Measurements from ENCODE around the gene LONRF2. TPM values are rescaled to one million over a fixed set of nuclear protein-coding genes. Genes with fewer than 3 reads are reported as not detected.

Gene LONRF2
- total and polyA plus RNA-seq, 2 donors from 2014 or later, result 1.1 to 6.3 TPM

- TF ChIP-seq, protein P1, sequence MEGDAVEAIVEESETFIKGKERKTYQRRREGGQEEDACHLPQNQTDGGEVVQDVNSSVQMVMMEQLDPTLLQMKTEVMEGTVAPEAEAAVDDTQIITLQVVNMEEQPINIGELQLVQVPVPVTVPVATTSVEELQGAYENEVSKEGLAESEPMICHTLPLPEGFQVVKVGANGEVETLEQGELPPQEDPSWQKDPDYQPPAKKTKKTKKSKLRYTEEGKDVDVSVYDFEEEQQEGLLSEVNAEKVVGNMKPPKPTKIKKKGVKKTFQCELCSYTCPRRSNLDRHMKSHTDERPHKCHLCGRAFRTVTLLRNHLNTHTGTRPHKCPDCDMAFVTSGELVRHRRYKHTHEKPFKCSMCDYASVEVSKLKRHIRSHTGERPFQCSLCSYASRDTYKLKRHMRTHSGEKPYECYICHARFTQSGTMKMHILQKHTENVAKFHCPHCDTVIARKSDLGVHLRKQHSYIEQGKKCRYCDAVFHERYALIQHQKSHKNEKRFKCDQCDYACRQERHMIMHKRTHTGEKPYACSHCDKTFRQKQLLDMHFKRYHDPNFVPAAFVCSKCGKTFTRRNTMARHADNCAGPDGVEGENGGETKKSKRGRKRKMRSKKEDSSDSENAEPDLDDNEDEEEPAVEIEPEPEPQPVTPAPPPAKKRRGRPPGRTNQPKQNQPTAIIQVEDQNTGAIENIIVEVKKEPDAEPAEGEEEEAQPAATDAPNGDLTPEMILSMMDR (IDR thresholded peaks at IDR 0.05; ENCODE audit: borderline replicate concordance, extremely low read depth, insufficient read depth), result no peak
- Histone ChIP-seq H3K9me3 (ENCODE audit: control insufficient read depth in 2 of 3, insufficient read depth in 1 of 3, low read length in 3 of 3) (no peaks in the 10 kb centered on the region), H3K36me3 (ENCODE audit: control insufficient read depth in 2 of 3, insufficient read depth in 3 of 3, low read length in 3 of 3) (peaks cover 0 to 12% (median 3%) of the 10 kb centered on the region in 3 donors), H3K27me3 (ENCODE audit: control insufficient read depth, insufficient read depth, low read length) (no peaks in the 10 kb centered on the region), H3K9ac (ENCODE audit: low read length in 3 of 3) (no peak overlapping the region), H3K27ac (ENCODE audit: low read depth in 2 of 2, low read length in 2 of 2) (no peak overlapping the region), H3K4me3 (ENCODE audit: low read length in 3 of 3) (no peak overlapping the region), H3K4me1 (ENCODE audit: control insufficient read depth in 2 of 3, insufficient read depth in 2 of 3, low read depth in 1 of 3, low read length in 3 of 3) (peaks cover 0 to 5% (median 4%) of the 10 kb centered on the region in 3 donors)
- FAIRE-seq, result no peak
- DNase-seq, result no peak
- intact Hi-C loops (cut with DNase I), result no loop called here
Measured at GRCh38 chr2:100289020-100289419, 33.3 kb downstream of the LONRF2 start.

GRCh38 chr2:100286318-100286717, 36.0 kb downstream of the LONRF2 start:
- FAIRE-seq, result no peak
- intact Hi-C loops (cut with DNase I), result no loop called here
- H3K9me3 ChIP-seq (ENCODE audit: control insufficient read depth in 2 of 3, insufficient read depth in 1 of 3, low read length in 3 of 3), result no peaks in the 10 kb centered on the region
- H3K27me3 ChIP-seq (ENCODE audit: control insufficient read depth, insufficient read depth, low read length), result no peaks in the 10 kb centered on the region
- peaks cover 0 to 12% (median 3%) of the 10 kb centered on the region in 3 donors for H3K36me3 ChIP-seq (ENCODE audit: control insufficient read depth in 2 of 3, insufficient read depth in 3 of 3, low read length in 3 of 3)
- H3K4me1 ChIP-seq (ENCODE audit: control insufficient read depth in 2 of 3, insufficient read depth in 2 of 3, low read depth in 1 of 3, low read length in 3 of 3), result peaks cover 0 to 5% (median 4%) of the 10 kb centered on the region in 3 donors
- TF ChIP-seq, protein P1 (IDR thresholded peaks at IDR 0.05; ENCODE audit: borderline replicate concordance, extremely low read depth, insufficient read depth), result no peak
- H3K27ac ChIP-seq (ENCODE audit: low read depth in 2 of 2, low read length in 2 of 2), result no peak overlapping the region
- no peak overlapping the region for H3K4me3 ChIP-seq (ENCODE audit: low read length in 3 of 3)
- no peak for DNase-seq
- H3K9ac ChIP-seq (ENCODE audit: low read length in 3 of 3), result no peak overlapping the region

- H3K36me3 ChIP-seq (ENCODE audit: control insufficient read depth in 2 of 3, insufficient read depth in 3 of 3, low read length in 3 of 3), result peaks cover 0 to 10% (median 3%) of the 10 kb centered on the region in 3 donors
- H3K4me1 ChIP-seq (ENCODE audit: control insufficient read depth in 2 of 3, insufficient read depth in 2 of 3, low read depth in 1 of 3, low read length in 3 of 3), result peaks cover 0 to 5% (median 4%) of the 10 kb centered on the region in 3 donors
- no peaks in the 10 kb centered on the region for H3K27me3 ChIP-seq (ENCODE audit: control insufficient read depth, insufficient read depth, low read length)
- intact Hi-C loops (cut with DNase I), result no loop called here
- FAIRE-seq (no peak), DNase-seq (peak in 3 of 5 donors; percentile 26 to 67 (median 60))
- H3K9ac ChIP-seq (ENCODE audit: low read length in 3 of 3), result no peak overlapping the region
- no peaks in the 10 kb centered on the region for H3K9me3 ChIP-seq (ENCODE audit: control insufficient read depth in 2 of 3, insufficient read depth in 1 of 3, low read length in 3 of 3)
- H3K4me3 ChIP-seq (ENCODE audit: low read length in 3 of 3), result no peak overlapping the region
- TF ChIP-seq, protein P1 (IDR thresholded peaks at IDR 0.05; ENCODE audit: borderline replicate concordance, extremely low read depth, insufficient read depth), result no peak
- no peak overlapping the region for H3K27ac ChIP-seq (ENCODE audit: low read depth in 2 of 2, low read length in 2 of 2)
Measured at GRCh38 chr2:100285691-100286090, 36.6 kb downstream of the LONRF2 start.

GRCh38 chr2:100285011-100285410, 37.3 kb downstream of the LONRF2 start:
- DNase-seq, result no peak
- no peak for FAIRE-seq
- no peak overlapping the region for H3K4me3 ChIP-seq (ENCODE audit: low read length in 3 of 3)
- H3K9ac ChIP-seq (ENCODE audit: low read length in 3 of 3), result no peak overlapping the region
- H3K27ac ChIP-seq (ENCODE audit: low read depth in 2 of 2, low read length in 2 of 2), result no peak overlapping the region
- TF ChIP-seq, protein P1 (IDR thresholded peaks at IDR 0.05; ENCODE audit: borderline replicate concordance, extremely low read depth, insufficient read depth), result no peak
- H3K4me1 ChIP-seq (ENCODE audit: control insufficient read depth in 2 of 3, insufficient read depth in 2 of 3, low read depth in 1 of 3, low read length in 3 of 3), result peaks cover 0 to 5% (median 4%) of the 10 kb centered on the region in 3 donors
- intact Hi-C loops (cut with DNase I), result no loop called here
- H3K9me3 ChIP-seq (ENCODE audit: control insufficient read depth in 2 of 3, insufficient read depth in 1 of 3, low read length in 3 of 3), result no peaks in the 10 kb centered on the region
- H3K36me3 ChIP-seq (ENCODE audit: control insufficient read depth in 2 of 3, insufficient read depth in 3 of 3, low read length in 3 of 3), result peaks cover 0 to 4% (median 3%) of the 10 kb centered on the region in 3 donors
- H3K27me3 ChIP-seq (ENCODE audit: control insufficient read depth, insufficient read depth, low read length), result no peaks in the 10 kb centered on the region

Data from kidney (tissue), 14 donors.